Neural crest cell (in vitro differentiated cells): ENCODE results near the gene CSGALNACT2. TPM values are rescaled to one million over a fixed set of nuclear protein-coding genes. Genes with fewer than 3 reads are reported as not detected.

Experiments
- DNase-seq: peaks from one replicate; pipeline ENCODE4 v3.0.0; 2021; ENCODE audit warnings: low read depth, mixed read lengths, low spot score
- H3K27ac Mint-ChIP-seq: one replicate; pipeline ENCODE4 v1.8.0; 2021; ENCODE audit warnings: mild to moderate bottlenecking, mixed read lengths; ENCODE audit not compliant: unreplicated experiment
- H3K27me3 Mint-ChIP-seq: 2 replicates; pipeline ENCODE4 v1.8.0; 2021; ENCODE audit warnings: low read depth, mild to moderate bottlenecking, mixed read lengths
- H3K36me3 Mint-ChIP-seq: 2 replicates; pipeline ENCODE4 v1.8.0; 2021; ENCODE audit warnings: low read depth, mild to moderate bottlenecking, mixed read lengths
- H3K4me1 Mint-ChIP-seq: 2 replicates; pipeline ENCODE4 v1.8.0; 2021; ENCODE audit warnings: mixed read lengths
- H3K4me3 Mint-ChIP-seq: one replicate; pipeline ENCODE4 v1.8.0; 2021; ENCODE audit warnings: mild to moderate bottlenecking, mixed read lengths
- H3K9me3 Mint-ChIP-seq: 2 replicates; pipeline ENCODE4 v1.8.0; 2021; ENCODE audit warnings: mixed read lengths
- CTCF ChIP-seq: fragments of 200-600 bp; sonication (generic); conservative IDR thresholded peaks from 2 replicates; pipeline ENCODE4 v1.5.0; 2021; ENCODE audit warnings: antibody characterized with exemption, mild to moderate bottlenecking
- total RNA-seq: library from RNA; stranded (reverse); gene quantifications from 2 replicates; pipeline ENCODE4 v1.2.1, GENCODE V29; 2021

CSGALNACT2 gene
- total RNA-seq, 1 donor from 2014 or later: 14.6 TPM

- Mint-ChIP-seq H3K36me3 (no peaks in the 10 kb centered on the region), H3K27me3 (no peaks in the 10 kb centered on the region), H3K4me1 (peaks cover 17% of the 10 kb centered on the region), H3K27ac (no peak overlapping the region), H3K4me3 (no peak overlapping the region), H3K9me3 (no peaks in the 10 kb centered on the region)
- no peak for TF ChIP-seq CTCF
- no peak for DNase-seq
Measured at GRCh38 chr10:43121444-43121843, 16.8 kb upstream of the CSGALNACT2 start.

- TF ChIP-seq CTCF: no peak
- H3K27ac Mint-ChIP-seq: no peak overlapping the region
- no peaks in the 10 kb centered on the region for H3K27me3 Mint-ChIP-seq
- no peaks in the 10 kb centered on the region for H3K9me3 Mint-ChIP-seq
- peaks cover 17% of the 10 kb centered on the region for H3K4me1 Mint-ChIP-seq
- no peak for DNase-seq
- H3K4me3 Mint-ChIP-seq: no peak overlapping the region
- no peaks in the 10 kb centered on the region for H3K36me3 Mint-ChIP-seq
Measured at GRCh38 chr10:43122096-43122495, 16.1 kb upstream of the CSGALNACT2 start.

GRCh38 chr10:43122826-43123225 lies 15.4 kb upstream of the CSGALNACT2 start:
- no peaks in the 10 kb centered on the region for H3K36me3 Mint-ChIP-seq
- DNase-seq: no peak

GRCh38 chr10:43123361-43124093 lies 14.7 kb upstream of the CSGALNACT2 start:
- no peak for TF ChIP-seq CTCF
- peaks cover 2% of the 10 kb centered on the region for H3K27me3 Mint-ChIP-seq
- no peaks in the 10 kb centered on the region for H3K9me3 Mint-ChIP-seq
- no peak overlapping the region for H3K4me3 Mint-ChIP-seq
- H3K27ac Mint-ChIP-seq: no peak overlapping the region
- no peaks in the 10 kb centered on the region for H3K36me3 Mint-ChIP-seq
- H3K4me1 Mint-ChIP-seq: peaks cover 17% of the 10 kb centered on the region
- DNase-seq: no peak

More at GRCh38 chr10:43122826-43123225, 15.4 kb upstream of the CSGALNACT2 start:
- H3K27ac Mint-ChIP-seq: no peak overlapping the region
- peaks cover 2% of the 10 kb centered on the region for H3K27me3 Mint-ChIP-seq
- no peaks in the 10 kb centered on the region for H3K9me3 Mint-ChIP-seq
- TF ChIP-seq CTCF: no peak
- peaks cover 17% of the 10 kb centered on the region for H3K4me1 Mint-ChIP-seq
- H3K4me3 Mint-ChIP-seq: no peak overlapping the region

GRCh38 chr10:43124094-43124521 lies 14.1 kb upstream of the CSGALNACT2 start:
- Mint-ChIP-seq H3K4me3 (no peak overlapping the region), H3K9me3 (no peaks in the 10 kb centered on the region), H3K36me3 (no peaks in the 10 kb centered on the region), H3K27ac (no peak overlapping the region), H3K27me3 (peaks cover 2% of the 10 kb centered on the region), H3K4me1 (peaks cover 17% of the 10 kb centered on the region)
- TF ChIP-seq CTCF: no peak
- no peak for DNase-seq
